Ectodermal cell (in vitro differentiated cells): Measurements from ENCODE around the gene GNAI3.

Source experiments
- H3K27ac ChIP-seq: 2 replicates; pipeline ENCODE4 v1.7.0; 2013; ENCODE audit warnings: mild to moderate bottlenecking, low read depth, low read length; ENCODE audit not compliant: insufficient read depth, poor library complexity, severe bottlenecking
- H3K27me3 ChIP-seq: 2 replicates; pipeline ENCODE4 v1.7.0; 2013; ENCODE audit warnings: mild to moderate bottlenecking, low read length; ENCODE audit not compliant: insufficient read depth, control insufficient read depth, poor library complexity, severe bottlenecking
- H3K36me3 ChIP-seq: one replicate; pipeline ENCODE4 v1.7.0; 2013; ENCODE audit warnings: low read length; ENCODE audit not compliant: control insufficient read depth, insufficient read depth
- H3K4me1 ChIP-seq: one replicate; pipeline ENCODE4 v1.7.0; 2013; ENCODE audit warnings: low read length; ENCODE audit not compliant: control insufficient read depth, insufficient read depth
- H3K4me3 ChIP-seq: 2 replicates; pipeline ENCODE4 v1.7.0; 2013; ENCODE audit warnings: low read depth, low read length, control low read depth; ENCODE audit not compliant: insufficient read depth
- H3K9me3 ChIP-seq: 2 replicates; pipeline ENCODE4 v1.7.0; 2013; ENCODE audit warnings: mild to moderate bottlenecking, low read length, moderate library complexity; ENCODE audit not compliant: control insufficient read depth
- WGBS, 2 experiments: methylation state at CpG; one replicate each; pipeline ENCODE4 v1.1.7; 2013; ENCODE audit warnings: missing lambda C conversion rate in 2 of 2; 5-methylcytosine and 5-hydroxymethylcytosine counted together

The GNAI3 gene

GRCh38 chr1:109527098-109527811, 21.2 kb upstream of the GNAI3 start:
- no peaks in the 10 kb centered on the region for H3K9me3 ChIP-seq
- no peaks in the 10 kb centered on the region for H3K36me3 ChIP-seq
- H3K4me1 ChIP-seq = peaks cover 9% of the 10 kb centered on the region
- H3K4me3 ChIP-seq = no peak overlapping the region
- no peak overlapping the region for H3K27ac ChIP-seq
- WGBS, 2 experiments = 89 to 94% methylated on average over 14 of the region's 14 CpGs
- H3K27me3 ChIP-seq = no peaks in the 10 kb centered on the region

- no peaks in the 10 kb centered on the region for H3K27me3 ChIP-seq
- H3K27ac ChIP-seq = no peak overlapping the region
- H3K4me3 ChIP-seq = no peak overlapping the region
- no peaks in the 10 kb centered on the region for H3K9me3 ChIP-seq
- H3K4me1 ChIP-seq = peaks cover 9% of the 10 kb centered on the region
- H3K36me3 ChIP-seq = no peaks in the 10 kb centered on the region
- 90 to 91% methylated on average over 9 of the region's 9 CpGs for WGBS, 2 experiments
Observed at GRCh38 chr1:109527846-109528695, 20.3 kb upstream of the GNAI3 start.

DNA sequence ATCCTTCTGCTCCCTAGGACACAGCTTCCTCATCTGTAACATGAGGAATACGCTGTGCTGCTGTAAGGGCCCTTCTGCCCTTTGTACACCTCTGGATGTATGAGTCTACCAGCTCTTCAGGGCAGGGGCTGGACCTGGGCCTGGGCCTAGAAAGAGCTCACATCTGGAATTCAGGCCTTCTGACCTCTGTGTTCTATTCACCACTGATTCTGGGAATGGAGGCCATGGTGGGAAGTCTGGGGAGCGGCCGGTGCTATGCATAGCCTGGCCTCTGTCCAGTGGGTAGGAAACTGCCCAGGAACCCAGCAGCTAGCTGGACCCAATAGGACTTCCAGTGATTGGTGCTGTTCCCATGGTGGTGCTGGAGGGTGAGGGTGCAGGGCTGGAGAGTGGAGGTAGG, 19.7 kb upstream of the GNAI3 start:
- peaks cover 9% of the 10 kb centered on the region for H3K4me1 ChIP-seq
- no peak overlapping the region for H3K27ac ChIP-seq
- H3K36me3 ChIP-seq = no peaks in the 10 kb centered on the region
- H3K4me3 ChIP-seq = no peak overlapping the region
- 95 to 96% methylated on average over 3 of the region's 3 CpGs for WGBS, 2 experiments
- H3K9me3 ChIP-seq = no peaks in the 10 kb centered on the region
- H3K27me3 ChIP-seq = no peaks in the 10 kb centered on the region

DNA sequence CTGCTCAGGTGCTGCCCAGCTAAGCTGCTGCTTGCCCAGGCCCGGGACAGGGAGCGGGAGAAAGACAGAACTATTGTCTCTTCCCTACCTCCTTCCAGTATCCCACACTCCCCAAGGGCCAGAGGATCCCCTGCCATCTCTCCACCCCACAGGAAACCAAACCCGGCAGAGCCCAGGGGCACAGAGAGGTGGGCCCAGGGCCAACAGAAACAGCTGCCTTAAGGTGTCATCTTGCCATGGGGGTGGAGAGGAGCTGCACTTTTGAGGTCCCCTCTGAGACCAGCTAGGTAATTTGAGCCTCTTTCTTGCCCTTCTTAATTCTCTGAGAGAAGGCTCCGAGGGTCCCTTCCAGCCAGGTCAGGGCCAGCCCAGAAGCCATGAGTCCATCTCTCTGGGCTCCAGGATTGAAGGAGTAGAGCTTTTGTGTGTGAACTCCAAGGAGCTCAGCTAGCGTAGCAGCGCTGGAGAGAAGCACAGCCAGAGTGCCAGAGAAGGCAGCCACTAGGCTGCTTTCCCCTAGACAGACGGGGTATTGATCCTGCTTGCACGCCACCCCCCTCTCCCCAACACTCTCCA, 18.4 kb upstream of the GNAI3 start:
- H3K36me3 ChIP-seq = no peaks in the 10 kb centered on the region
- no peak overlapping the region for H3K27ac ChIP-seq
- no peak overlapping the region for H3K4me3 ChIP-seq
- no peaks in the 10 kb centered on the region for H3K27me3 ChIP-seq
- H3K9me3 ChIP-seq = no peaks in the 10 kb centered on the region
- peaks cover 9% of the 10 kb centered on the region for H3K4me1 ChIP-seq
- 80 to 82% methylated on average over 8 of the region's 8 CpGs for WGBS, 2 experiments

DNA sequence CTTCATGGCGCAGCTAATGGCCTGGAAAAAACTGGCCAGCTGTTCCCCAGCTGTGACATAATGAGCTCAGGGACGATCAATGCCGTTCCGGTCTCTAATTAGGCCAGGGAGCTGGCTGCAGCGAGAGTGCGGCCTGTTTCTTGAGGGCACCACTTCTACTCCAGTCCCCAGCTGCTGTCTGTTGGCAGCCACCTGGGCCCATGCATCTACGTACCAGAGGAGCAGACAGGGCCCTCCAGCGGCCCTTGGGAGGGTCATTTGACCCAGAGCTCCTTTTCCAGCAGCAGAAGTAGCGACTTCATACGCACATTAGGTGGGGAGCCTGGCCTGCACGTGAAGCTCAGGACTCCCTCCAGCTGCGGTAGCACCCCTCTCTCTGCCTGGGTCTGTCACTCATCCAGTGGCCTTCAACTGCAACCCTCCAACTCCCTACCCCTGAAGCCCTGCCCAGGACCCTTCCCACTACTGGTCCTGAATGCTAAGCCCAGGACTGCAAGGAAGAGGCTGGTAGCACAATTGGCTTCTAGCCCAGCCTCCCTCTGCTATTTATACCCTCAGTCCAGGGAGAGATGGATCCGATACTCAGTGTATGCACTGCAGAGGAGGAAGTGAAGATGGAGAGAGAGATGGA, 17.8 kb upstream of the GNAI3 start:
- no peak overlapping the region for H3K27ac ChIP-seq
- H3K27me3 ChIP-seq = no peaks in the 10 kb centered on the region
- H3K4me3 ChIP-seq = no peak overlapping the region
- no peaks in the 10 kb centered on the region for H3K36me3 ChIP-seq
- H3K4me1 ChIP-seq = peaks cover 11% of the 10 kb centered on the region
- no peaks in the 10 kb centered on the region for H3K9me3 ChIP-seq
- WGBS, 2 experiments = 82 to 85% methylated on average over 13 of the region's 13 CpGs

- Histone ChIP-seq H3K36me3 (no peaks in the 10 kb centered on the region), H3K4me3 (no peak overlapping the region), H3K27ac (no peak overlapping the region), H3K9me3 (no peaks in the 10 kb centered on the region), H3K27me3 (no peaks in the 10 kb centered on the region), H3K4me1 (peaks cover 18% of the 10 kb centered on the region)
- 89 to 92% methylated on average over 4 of the region's 4 CpGs for WGBS, 2 experiments
Observed at GRCh38 chr1:109531380-109531779, 17.0 kb upstream of the GNAI3 start.

GRCh38 chr1:109531826-109532364, 16.5 kb upstream of the GNAI3 start:
- Histone ChIP-seq H3K27ac (no peak overlapping the region), H3K36me3 (no peaks in the 10 kb centered on the region), H3K4me1 (peaks cover 18% of the 10 kb centered on the region), H3K4me3 (no peak overlapping the region), H3K9me3 (no peaks in the 10 kb centered on the region), H3K27me3 (no peaks in the 10 kb centered on the region)
- WGBS, 2 experiments = 70% methylated on average over 16 of the region's 16 CpGs

- Histone ChIP-seq H3K9me3 (no peaks in the 10 kb centered on the region), H3K4me3 (no peak overlapping the region), H3K36me3 (no peaks in the 10 kb centered on the region), H3K27ac (peak overlapping the region; percentile 36), H3K27me3 (no peaks in the 10 kb centered on the region), H3K4me1 (peaks cover 18% of the 10 kb centered on the region)
- WGBS, 2 experiments = 27% methylated on average over 12 of the region's 12 CpGs
Observed at GRCh38 chr1:109532365-109533136, 15.9 kb upstream of the GNAI3 start.

- 84 to 89% methylated on average over 1 of the region's 1 CpG for WGBS, 2 experiments
Observed at GRCh38 chr1:109534307-109534858, 14.0 kb upstream of the GNAI3 start.

More at GRCh38 chr1:109534307-109534858, 14.0 kb upstream of the GNAI3 start:
- Histone ChIP-seq H3K4me1 (peaks cover 18% of the 10 kb centered on the region), H3K36me3 (no peaks in the 10 kb centered on the region), H3K9me3 (no peaks in the 10 kb centered on the region), H3K27me3 (no peaks in the 10 kb centered on the region), H3K27ac (no peak overlapping the region), H3K4me3 (no peak overlapping the region)
